Mesenchymal stem cell (in vitro differentiated cells and primary cell): ENCODE measurements around the gene C2orf15.

ENCODE experiments used
- DNase-seq: peaks from one replicate; pipeline ENCODE4 v3.0.0-alpha.2; 2013
- H2AFZ ChIP-seq: one replicate; pipeline ENCODE4 v1.6.1; 2013; ENCODE audit warnings: low read depth, mild to moderate bottlenecking, control low read depth, inconsistent platforms, low read length, moderate library complexity
- H2AK5ac ChIP-seq: 2 replicates; pipeline ENCODE4 v1.6.1; 2013; ENCODE audit warnings: low read length, moderate library complexity, mild to moderate bottlenecking, inconsistent platforms; ENCODE audit not compliant: severe bottlenecking
- H2BK120ac ChIP-seq: one replicate; pipeline ENCODE4 v1.6.1; 2013; ENCODE audit warnings: low read depth, mild to moderate bottlenecking, inconsistent platforms, low read length, moderate library complexity
- H2BK12ac ChIP-seq, 2 experiments: one replicate each; pipeline ENCODE4 v1.6.1; 2013; ENCODE audit warnings: inconsistent platforms in 2 of 2, low read length in 2 of 2, mild to moderate bottlenecking in 2 of 2, moderate library complexity in 2 of 2, control low read depth in 1 of 2
- H2BK15ac ChIP-seq: one replicate; pipeline ENCODE4 v1.6.1; 2013; ENCODE audit warnings: mild to moderate bottlenecking, low read depth, inconsistent platforms; ENCODE audit not compliant: poor library complexity, severe bottlenecking
- H2BK5ac ChIP-seq: 2 replicates; pipeline ENCODE4 v1.6.1; 2013; ENCODE audit warnings: low read depth, mild to moderate bottlenecking, low read length, control low read depth, inconsistent platforms; ENCODE audit not compliant: poor library complexity, severe bottlenecking
- H3K14ac ChIP-seq, 2 experiments: one replicate each; pipeline ENCODE4 v1.6.1; 2013; ENCODE audit warnings: inconsistent platforms in 2 of 2, low read length in 2 of 2, control low read depth in 1 of 2, mild to moderate bottlenecking in 1 of 2, moderate library complexity in 1 of 2
- H3K18ac ChIP-seq, 2 experiments: one replicate each; pipeline ENCODE4 v1.6.1; 2013; ENCODE audit warnings: inconsistent platforms in 2 of 2, low read length in 2 of 2, control low read depth in 1 of 2, low read depth in 1 of 2, mild to moderate bottlenecking in 1 of 2
- H3K23ac ChIP-seq, 2 experiments: one replicate each; pipeline ENCODE4 v1.6.1; 2013; ENCODE audit warnings: inconsistent platforms in 2 of 2, low read length in 2 of 2, mild to moderate bottlenecking in 2 of 2, moderate library complexity in 2 of 2, control low read depth in 1 of 2
- H3K27ac ChIP-seq: 2 replicates; pipeline ENCODE4 v1.5.1; 2013; ENCODE audit warnings: mild to moderate bottlenecking, moderate library complexity, low read length, control low read depth, inconsistent platforms; ENCODE audit not compliant: poor library complexity, severe bottlenecking
- H3K27me3 ChIP-seq, 2 experiments: 2 replicates each; pipeline versions ENCODE4 v1.6.1 to v1.7.0; 2013; ENCODE audit warnings: low read length in 2 of 2, mild to moderate bottlenecking in 2 of 2, moderate library complexity in 2 of 2, control low read depth in 1 of 2, inconsistent platforms in 1 of 2; ENCODE audit not compliant: control insufficient read depth in 1 of 2, insufficient read depth in 1 of 2
- H3K36me3 ChIP-seq, 2 experiments: 2 replicates each; pipeline versions ENCODE4 v1.6.1 to v1.7.0; 2013; ENCODE audit warnings: low read length in 2 of 2, control low read depth in 1 of 2, inconsistent platforms in 1 of 2, low read depth in 1 of 2, mild to moderate bottlenecking in 1 of 2; ENCODE audit not compliant: insufficient read depth in 2 of 2, control insufficient read depth in 1 of 2
- H3K4ac ChIP-seq, 2 experiments: one replicate each; pipeline ENCODE4 v1.6.1; 2013; ENCODE audit warnings: inconsistent platforms in 2 of 2, low read length in 2 of 2, mild to moderate bottlenecking in 2 of 2, moderate library complexity in 2 of 2, control low read depth in 1 of 2, low read depth in 1 of 2
- H3K4me1 ChIP-seq: 2 replicates; pipeline ENCODE4 v1.6.1; 2013; ENCODE audit warnings: low read depth, low read length, control low read depth; ENCODE audit not compliant: control insufficient read depth, insufficient read depth
- H3K4me2 ChIP-seq: 2 replicates; pipeline ENCODE4 v1.6.1; 2013; ENCODE audit warnings: low read length, mild to moderate bottlenecking, inconsistent platforms; ENCODE audit not compliant: poor library complexity, severe bottlenecking
- H3K4me3 ChIP-seq, 2 experiments: 2 replicates each; pipeline versions ENCODE4 v1.5.1 to v1.7.0; 2013; ENCODE audit warnings: low read length in 2 of 2, mild to moderate bottlenecking in 2 of 2, control low read depth in 1 of 2, low read depth in 1 of 2; ENCODE audit not compliant: insufficient read depth in 1 of 2
- H3K79me1 ChIP-seq: replicated peaks from 2 replicates; pipeline ENCODE4 v1.6.1; 2013; ENCODE audit warnings: mild to moderate bottlenecking, control low read depth, low read length, inconsistent platforms; ENCODE audit not compliant: poor library complexity, severe bottlenecking
- H3K9ac ChIP-seq: 2 replicates; pipeline ENCODE4 v1.7.0; 2013; ENCODE audit warnings: mild to moderate bottlenecking, low read length, moderate library complexity
- H3K9me3 ChIP-seq: 2 replicates; pipeline ENCODE4 v1.7.0; 2013; ENCODE audit warnings: mild to moderate bottlenecking, low read length; ENCODE audit not compliant: control insufficient read depth
- H4K8ac ChIP-seq: one replicate; pipeline ENCODE4 v1.6.1; 2013; ENCODE audit warnings: inconsistent platforms, mild to moderate bottlenecking, low read length, moderate library complexity
- H4K91ac ChIP-seq: one replicate; pipeline ENCODE4 v1.6.1; 2013; ENCODE audit warnings: mild to moderate bottlenecking, low read length, inconsistent platforms
- WGBS: methylation state at CpG from one replicate; pipeline ENCODE4 v1.1.7; 2013; ENCODE audit warnings: mixed read lengths; 5-methylcytosine and 5-hydroxymethylcytosine counted together

Gene C2orf15

GRCh38 chr2:99166218-99166617 is 24.7 kb downstream of the C2orf15 start:
- Histone ChIP-seq H2AK5ac (no peak overlapping the region), H3K36me3 (peaks cover 5 to 83% of the 10 kb centered on the region in 2 experiments), H3K27ac (no peak overlapping the region), H3K23ac (no peak overlapping the region), H3K9ac (no peak overlapping the region), H2BK120ac (no peak overlapping the region), H3K4me2 (no peak overlapping the region), H2BK5ac (no peak overlapping the region), H3K4ac (no peak overlapping the region), H3K14ac (no peak overlapping the region), H3K27me3 (no peaks in the 10 kb centered on the region), H2AFZ (no peak overlapping the region), H3K79me1 (peaks cover 5% of the 10 kb centered on the region), H4K91ac (no peak overlapping the region), H3K4me3 (no peak overlapping the region), H3K4me1 (no peaks in the 10 kb centered on the region), H2BK15ac (no peak overlapping the region), H2BK12ac (no peak overlapping the region), H3K9me3 (no peaks in the 10 kb centered on the region), H4K8ac (no peak overlapping the region), H3K18ac (no peak overlapping the region)
- 92% methylated on average over 4 of the region's 5 CpGs for WGBS
- DNase-seq: no peak

GRCh38 chr2:99169534-99169933 is 28.0 kb downstream of the C2orf15 start:
- Histone ChIP-seq H3K9me3 (no peaks in the 10 kb centered on the region), H3K36me3 (peaks cover 8 to 80% of the 10 kb centered on the region in 2 experiments), H3K23ac (no peak overlapping the region), H2BK15ac (no peak overlapping the region), H3K4me3 (no peak overlapping the region), H2AFZ (no peak overlapping the region), H3K9ac (no peak overlapping the region), H3K4me1 (no peaks in the 10 kb centered on the region), H3K79me1 (peaks cover 10% of the 10 kb centered on the region), H2BK120ac (no peak overlapping the region), H3K18ac (no peak overlapping the region), H3K27ac (no peak overlapping the region), H2AK5ac (no peak overlapping the region), H4K91ac (no peak overlapping the region), H2BK5ac (no peak overlapping the region), H2BK12ac (no peak overlapping the region), H3K14ac (no peak overlapping the region), H4K8ac (no peak overlapping the region), H3K4me2 (no peak overlapping the region), H3K4ac (no peak overlapping the region), H3K27me3 (no peaks in the 10 kb centered on the region)
- DNase-seq: no peak
- WGBS: 100% methylated on average over 1 of the region's 1 CpG

- Histone ChIP-seq H4K8ac (no peak overlapping the region), H2BK15ac (no peak overlapping the region), H2BK120ac (no peak overlapping the region), H2AK5ac (no peak overlapping the region), H3K9me3 (no peaks in the 10 kb centered on the region), H3K4me1 (no peaks in the 10 kb centered on the region), H3K4me3 (no peak overlapping the region), H3K79me1 (peaks cover 13% of the 10 kb centered on the region), H3K9ac (no peak overlapping the region), H3K27ac (no peak overlapping the region), H3K36me3 (peaks cover 8 to 61% of the 10 kb centered on the region in 2 experiments), H3K18ac (no peak overlapping the region), H2BK12ac (no peak overlapping the region), H2AFZ (no peak overlapping the region), H3K27me3 (no peaks in the 10 kb centered on the region), H3K14ac (no peak overlapping the region), H3K4ac (no peak overlapping the region), H3K23ac (no peak overlapping the region), H4K91ac (no peak overlapping the region), H3K4me2 (no peak overlapping the region), H2BK5ac (no peak overlapping the region)
- DNase-seq: no peak
- WGBS: 100% methylated on average over 6 of the region's 8 CpGs
Measured at GRCh38 chr2:99171377-99172140, 30.1 kb downstream of the C2orf15 start.

- Histone ChIP-seq H3K4me1 (peaks cover 4% of the 10 kb centered on the region), H2BK15ac (peak within 1 kb of the TSS; percentile 65), H2BK12ac (no peak within 1 kb of the TSS), H3K4me3 (peak within 1 kb of the TSS; percentile 82 to 99), H3K9me3 (no peaks in the 10 kb centered on the region), H3K9ac (peak within 1 kb of the TSS; percentile 97), H3K36me3 (no peaks in the 10 kb centered on the region), H3K79me1 (peaks cover 22% of the 10 kb centered on the region), H3K27me3 (no peaks in the 10 kb centered on the region), H4K91ac (peak within 1 kb of the TSS; percentile 84), H4K8ac (peak within 1 kb of the TSS; percentile 95), H3K23ac (no peak within 1 kb of the TSS), H3K4ac (peak within 1 kb of the TSS in 1 of 2 experiments; percentile 47), H2BK5ac (peak within 1 kb of the TSS; percentile 69), H3K4me2 (peak within 1 kb of the TSS; percentile 94), H2AK5ac (no peak within 1 kb of the TSS), H3K18ac (peak within 1 kb of the TSS; percentile 85 to 88), H2BK120ac (peak within 1 kb of the TSS; percentile 8), H2AFZ (peak within 1 kb of the TSS; percentile 91), H3K27ac (peak within 1 kb of the TSS; percentile 94), H3K14ac (peak within 1 kb of the TSS in 1 of 2 experiments; percentile 39)
- WGBS: under 1% methylated on average over 39 of the region's 39 CpGs
- peak; percentile 98 for DNase-seq
Measured at GRCh38 chr2:99180755-99181623, 39.5 kb downstream of the C2orf15 start, which contains the start of the genes MITD1 and MRPL30. Gene MITD1 (minus strand): TSS chr2:99181058. CDS start chr2:99180981, 77 bp downstream. Gene MRPL30 (plus strand): TSS chr2:99181184. CDS start chr2:99186204, 5,020 bp downstream.
